Dermis microvascular lymphatic vessel endothelial cell (primary cell): ENCODE results near the gene WDFY2. TPM values are rescaled to one million over a fixed set of nuclear protein-coding genes. Genes with fewer than 3 reads are reported as not detected.

Experiments
- DNase-seq, 2 donors: peaks; one replicate each; pipeline versions ENCODE4 v3.0.0 to v3.0.0-alpha.2; 2010; ENCODE audit warnings: low read depth in 2 of 2
- total RNA-seq: library from RNA; depleted of rRNA; stranded (reverse); fragments of >200 nt; gene quantifications from 2 replicates; pipeline ENCODE4 v1.2.1, GENCODE V29; 2014

The WDFY2 gene
- total RNA-seq, 1 donor from 2014 or later: 2.6 TPM

DNA sequence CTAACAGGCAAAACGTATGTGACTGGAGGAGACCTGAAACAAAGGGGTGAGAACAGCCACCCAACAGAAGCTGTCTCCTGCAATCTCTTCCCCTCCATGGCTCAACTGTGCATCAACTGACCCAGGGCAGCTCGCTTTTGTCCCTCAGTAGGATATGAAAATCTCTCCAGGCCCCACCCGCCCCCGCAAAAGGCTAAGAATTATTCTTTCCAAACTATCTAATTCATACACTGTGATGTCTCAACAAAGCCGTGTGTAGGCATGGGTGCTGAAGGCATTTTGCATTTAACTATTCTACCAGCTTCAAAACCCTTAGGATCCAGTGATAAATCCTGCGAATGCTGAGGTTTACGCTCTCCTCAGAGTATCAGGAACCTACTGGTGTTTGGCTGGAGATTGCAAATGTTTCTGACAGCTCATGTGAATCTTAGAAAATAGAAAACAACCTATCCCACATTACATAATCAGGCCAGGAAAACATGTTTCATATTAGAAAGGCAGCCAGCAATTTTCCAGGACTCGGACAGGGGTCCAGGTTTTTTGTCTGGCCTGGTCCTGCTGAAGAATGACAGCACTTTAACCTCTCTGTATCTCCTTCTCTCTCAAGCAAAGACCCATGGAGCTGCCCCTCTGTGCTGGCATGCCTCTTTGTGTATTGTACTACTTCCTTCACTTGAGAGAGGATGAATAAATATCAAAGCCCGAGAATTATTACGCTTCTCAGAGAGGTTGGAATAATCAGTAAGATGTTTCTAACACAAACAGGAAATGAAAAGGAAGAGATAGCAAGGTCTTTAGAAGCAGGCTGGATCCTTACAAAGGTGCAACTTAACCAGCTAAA lies 202.4 kb downstream of the WDFY2 start:
- DNase-seq: no peak

GRCh38 chr13:51793570-51794271 lies 209.5 kb downstream of the WDFY2 start:
- peak in 1 of 2 donors; percentile 75 for DNase-seq

GRCh38 chr13:51794964-51795363 lies 210.7 kb downstream of the WDFY2 start:
- DNase-seq: no peak

DNA sequence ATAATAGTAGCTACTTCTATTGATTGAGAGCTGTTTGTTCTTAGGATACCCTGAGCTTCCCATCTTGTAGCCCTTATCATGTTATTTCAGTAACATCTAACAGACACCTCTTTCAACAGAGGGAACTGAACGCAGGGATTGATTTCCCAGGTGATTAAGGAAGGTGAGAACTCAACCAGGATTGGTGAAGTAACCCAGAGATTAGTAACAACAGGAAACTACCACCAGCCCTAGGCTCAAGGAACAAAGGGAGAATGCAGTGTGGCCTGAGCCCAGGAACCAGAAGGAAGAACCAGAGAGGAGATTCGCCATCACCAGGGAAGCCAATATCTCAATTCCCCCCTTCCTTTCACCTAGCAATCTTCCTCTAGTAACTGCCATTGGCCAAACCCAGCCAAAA lies 211.2 kb downstream of the WDFY2 start:
- DNase-seq: no peak

GRCh38 chr13:51796546-51796945 lies 212.3 kb downstream of the WDFY2 start:
- no peak for DNase-seq

- DNase-seq: peak; percentile 55 to 68
These were observed 213.6 kb downstream of the WDFY2 start for GRCh38 chr13:51797664-51798488.

GRCh38 chr13:51799261-51799660 lies 215.0 kb downstream of the WDFY2 start:
- no peak for DNase-seq

DNA sequence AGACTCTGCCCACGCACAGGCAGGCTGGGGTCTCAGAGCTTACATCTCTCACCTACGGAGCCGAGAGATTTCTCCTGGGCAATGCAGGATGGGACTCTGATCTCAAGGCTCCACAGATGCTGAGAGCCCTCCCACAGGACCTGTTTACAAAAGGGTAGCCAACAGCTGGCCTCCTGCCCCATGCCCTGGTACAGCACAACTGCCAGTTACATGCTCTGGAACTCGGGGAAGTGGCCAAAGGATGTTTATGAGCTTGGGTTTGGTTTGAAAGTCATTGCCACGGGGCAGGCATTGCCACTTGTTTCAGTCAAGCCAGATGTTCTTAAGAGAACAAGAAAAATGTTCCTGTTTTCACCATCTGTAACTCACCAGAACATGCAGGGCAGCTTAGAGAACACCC lies 216.2 kb downstream of the WDFY2 start:
- no peak for DNase-seq

DNA sequence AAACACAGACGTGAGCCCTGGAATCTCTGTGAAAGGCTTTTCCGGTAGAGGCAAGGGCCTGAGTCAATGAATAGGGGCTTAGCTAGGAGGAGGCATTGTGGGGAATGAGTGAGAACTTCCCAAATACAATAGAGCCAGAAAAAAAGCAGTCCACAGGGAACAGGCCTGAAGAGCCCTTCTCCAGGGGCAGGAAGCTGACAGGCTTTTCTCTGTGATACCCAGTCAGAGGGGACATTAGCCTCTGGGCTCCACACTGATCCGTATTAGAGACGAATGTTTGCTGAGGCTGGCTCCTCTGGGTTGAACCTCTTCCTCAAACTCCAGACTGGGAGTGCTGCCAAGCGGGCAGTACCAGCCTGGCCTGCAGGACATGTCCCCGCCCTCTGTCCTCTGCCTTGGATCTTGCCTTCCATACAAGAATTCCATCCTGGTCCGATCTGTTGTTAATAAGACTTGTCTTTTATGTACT lies 217.4 kb downstream of the WDFY2 start:
- peak in 1 of 2 donors; percentile 58 for DNase-seq

- DNase-seq: peak in 1 of 2 donors; percentile 61
These were observed 218.6 kb downstream of the WDFY2 start for GRCh38 chr13:51802631-51803418.

GRCh38 chr13:51803422-51804294 lies 219.4 kb downstream of the WDFY2 start, which contains the start of gene DHRS12:
DHRS12 (minus strand) TSS chr13:51804163; CDS start chr13:51799659, 4,504 bp downstream.
- DNase-seq: peak; percentile 48 to 86

DNA sequence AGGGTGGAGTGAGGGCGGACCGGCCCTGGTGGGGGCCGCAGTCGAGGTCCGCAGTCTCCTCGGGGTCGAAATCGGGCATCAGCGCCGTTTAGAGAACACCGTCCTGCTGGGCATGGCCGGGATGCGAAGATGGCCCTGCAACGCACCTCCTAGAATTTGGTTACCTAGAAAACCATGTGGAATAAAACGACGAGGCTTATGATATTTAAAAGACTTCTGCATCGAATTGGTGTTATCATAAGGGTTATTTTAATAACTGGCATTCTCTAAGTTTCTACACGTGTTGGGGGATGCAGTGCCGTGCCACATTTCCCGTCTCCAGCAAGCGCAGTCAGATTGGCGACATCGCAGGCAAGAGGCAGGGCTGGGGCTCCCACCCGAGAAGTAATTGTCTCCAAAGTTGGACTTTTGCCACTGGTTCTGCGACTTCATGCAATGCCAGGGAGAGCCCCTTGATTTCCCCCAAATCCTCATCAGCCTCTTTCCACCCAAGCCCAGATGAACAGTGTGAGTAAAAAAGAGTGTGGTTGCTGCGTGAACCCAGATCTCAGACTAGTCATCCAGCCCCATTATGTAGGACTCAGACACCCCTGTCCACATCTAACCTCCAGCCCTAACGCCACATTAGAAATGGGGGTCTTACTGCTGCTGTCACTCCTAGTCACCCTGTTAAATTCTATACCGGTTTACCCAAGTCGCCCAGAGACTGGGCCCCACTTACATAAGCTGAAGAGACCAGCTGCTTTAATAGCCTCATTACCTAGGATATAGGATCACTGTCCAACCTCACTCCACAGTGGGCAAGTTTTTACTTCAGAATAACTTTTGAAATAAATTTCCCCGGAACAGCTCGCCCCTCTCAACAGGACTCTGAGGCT lies 220.3 kb downstream of the WDFY2 start:
- no peak for DNase-seq

GRCh38 chr13:51805313-51805712 lies 221.1 kb downstream of the WDFY2 start:
- DNase-seq: no peak

- no peak for DNase-seq
These were observed 221.7 kb downstream of the WDFY2 start for GRCh38 chr13:51805925-51806324.

DNA sequence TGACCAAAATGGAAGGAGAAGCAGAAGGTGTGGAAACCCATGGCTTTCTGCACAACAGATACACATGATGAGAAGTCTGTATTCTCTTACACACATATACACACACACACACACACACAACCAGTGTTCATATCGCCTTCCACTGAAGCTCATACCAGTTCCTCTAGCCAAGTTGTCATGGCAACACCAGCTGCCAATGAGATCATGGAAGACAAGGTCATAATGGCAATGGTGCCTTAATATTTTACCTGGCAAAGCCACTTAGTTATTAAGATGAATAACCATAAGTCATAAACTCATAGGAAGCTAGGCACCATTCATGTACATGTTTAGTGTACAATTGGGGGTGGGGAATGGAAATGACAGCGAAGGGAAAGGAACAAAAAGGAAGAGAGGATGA lies 222.3 kb downstream of the WDFY2 start:
- DNase-seq: peak; percentile 58 to 70

DNA sequence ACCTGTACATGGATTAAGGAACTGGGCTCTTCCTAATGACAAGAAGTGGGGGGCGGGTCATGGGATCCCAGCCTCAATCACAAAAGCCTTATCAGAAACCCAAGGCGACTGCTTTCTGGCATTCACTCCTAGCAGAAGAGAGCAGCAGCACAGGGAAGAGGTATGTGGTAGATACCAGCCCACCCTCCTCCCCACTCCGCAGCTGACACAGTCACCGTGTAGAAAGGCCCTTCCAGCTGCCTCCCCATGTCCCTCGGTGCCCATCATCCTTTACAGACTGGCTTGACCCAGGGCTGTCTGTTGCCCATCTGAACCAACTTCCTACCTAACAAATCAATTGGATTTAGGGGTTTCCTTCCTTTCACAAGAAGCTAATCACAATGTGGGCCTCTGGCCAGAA lies 222.8 kb downstream of the WDFY2 start:
- no peak for DNase-seq

GRCh38 chr13:51808811-51809210 lies 224.5 kb downstream of the WDFY2 start:
- no peak for DNase-seq

DNA sequence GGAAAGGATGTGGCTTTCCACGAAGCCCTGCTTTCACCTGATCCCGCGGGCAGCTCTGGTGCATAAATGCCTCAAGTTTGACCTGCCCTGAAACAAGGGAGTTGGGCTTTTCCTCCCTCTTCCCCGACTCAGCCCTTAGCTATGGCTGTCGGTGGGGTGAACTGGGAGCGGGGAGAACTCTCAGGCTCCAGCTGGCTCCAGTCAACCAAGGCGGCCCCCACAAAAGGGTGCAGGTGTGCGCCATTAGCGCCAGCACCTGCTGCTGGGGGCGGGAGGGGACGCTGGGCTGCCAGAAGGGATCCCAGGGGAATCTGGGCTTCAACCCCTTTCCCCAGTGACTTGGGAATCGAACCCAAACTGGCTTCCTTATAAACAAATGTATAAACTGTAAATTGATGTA lies 226.8 kb downstream of the WDFY2 start:
- DNase-seq: no peak

GRCh38 chr13:51811920-51812451 lies 227.7 kb downstream of the WDFY2 start:
- DNase-seq: peak in 1 of 2 donors; percentile 18
